Gastroesophageal sphincter (tissue), 4 donors: ENCODE data around the gene CTIF. TPM values are rescaled to one million over a fixed set of nuclear protein-coding genes. Genes with fewer than 3 reads are reported as not detected.

Source experiments
- ATAC-seq: fragments of 150-250 bp; one replicate; pipeline ENCODE4 v1.9.1; 2016; ENCODE audit warnings: mild to moderate bottlenecking, moderate library complexity
- H3K27ac ChIP-seq, 4 donors: fragments of 200-600 bp; sonication (generic) in 3 of 4; 1 replicate in 3 of 4; 2 replicates in 1 of 4; pipeline ENCODE4 v1.5.1; 2016 to 2019
- H3K27me3 ChIP-seq: fragments of 200-600 bp; sonication (generic); one replicate; pipeline ENCODE4 v1.5.1; 2019
- H3K36me3 ChIP-seq, 2 donors: fragments of 200-600 bp; sonication (generic); one replicate each; pipeline ENCODE4 v1.5.1; 2019; ENCODE audit warnings: control low read depth in 1 of 2
- H3K4me1 ChIP-seq, 3 donors: fragments of 200-600 bp; sonication (generic); 1 replicate in 2 of 3; 2 replicates in 1 of 3; pipeline ENCODE4 v1.5.1; 2016 to 2019; ENCODE audit warnings: control low read depth in 2 of 3
- H3K4me3 ChIP-seq, 2 donors: fragments of 200-600 bp; sonication (generic); one replicate each; pipeline ENCODE4 v1.5.1; 2019; ENCODE audit warnings: mild to moderate bottlenecking in 1 of 2, moderate library complexity in 1 of 2
- H3K9me3 ChIP-seq, 3 donors: fragments of 200-600 bp; sonication (generic); one replicate each; pipeline ENCODE4 v1.5.1; 2017 to 2019; ENCODE audit warnings: control low read depth in 2 of 3
- EP300 ChIP-seq: sonication (generic); formaldehyde crosslinking; IDR thresholded peaks from one replicate; pipeline ENCODE4 v1.6.1; 2017; ENCODE audit warnings: antibody characterized with exemption, mild to moderate bottlenecking
- POLR2A ChIP-seq, 2 donors: fragments of 450-650 bp; IDR thresholded peaks; one replicate each; pipeline ENCODE4 v1.6.1; 2017; ENCODE audit warnings: antibody characterized with exemption in 2 of 2, mild to moderate bottlenecking in 2 of 2, moderate library complexity in 1 of 2
- POLR2AphosphoS5 ChIP-seq: sonication (generic); formaldehyde crosslinking; IDR thresholded peaks from one replicate; pipeline ENCODE4 v1.6.1; 2017; ENCODE audit warnings: antibody characterized with exemption
- WGBS, 2 donors: methylation state at CpG; one replicate each; pipeline ENCODE4 v1.1.5; 2018; ENCODE audit warnings: low coverage in 1 of 2; 5-methylcytosine and 5-hydroxymethylcytosine counted together
- total RNA-seq, 4 donors: library from RNA; depleted of rRNA; stranded (reverse); fragments of >200 nt; gene quantifications; one replicate each; pipeline ENCODE4 v1.1.0, GENCODE V29; 2016
- TF ChIP-seq, protein P1 (sequence below), 4 experiments: fragments of 200-600 bp in 2 of 4; fragments of 450-650 bp in 2 of 4; sonication (generic) in 1 of 4; IDR thresholded peaks; one replicate each; pipeline ENCODE4 v1.5.1; 2017 to 2019; ENCODE audit warnings: antibody characterized with exemption in 4 of 4, mild to moderate bottlenecking in 2 of 4, moderate library complexity in 2 of 4

CTIF gene
- total RNA-seq, 4 donors from 2014 or later, result 31.4 to 124 (median 78.1) TPM

DNA sequence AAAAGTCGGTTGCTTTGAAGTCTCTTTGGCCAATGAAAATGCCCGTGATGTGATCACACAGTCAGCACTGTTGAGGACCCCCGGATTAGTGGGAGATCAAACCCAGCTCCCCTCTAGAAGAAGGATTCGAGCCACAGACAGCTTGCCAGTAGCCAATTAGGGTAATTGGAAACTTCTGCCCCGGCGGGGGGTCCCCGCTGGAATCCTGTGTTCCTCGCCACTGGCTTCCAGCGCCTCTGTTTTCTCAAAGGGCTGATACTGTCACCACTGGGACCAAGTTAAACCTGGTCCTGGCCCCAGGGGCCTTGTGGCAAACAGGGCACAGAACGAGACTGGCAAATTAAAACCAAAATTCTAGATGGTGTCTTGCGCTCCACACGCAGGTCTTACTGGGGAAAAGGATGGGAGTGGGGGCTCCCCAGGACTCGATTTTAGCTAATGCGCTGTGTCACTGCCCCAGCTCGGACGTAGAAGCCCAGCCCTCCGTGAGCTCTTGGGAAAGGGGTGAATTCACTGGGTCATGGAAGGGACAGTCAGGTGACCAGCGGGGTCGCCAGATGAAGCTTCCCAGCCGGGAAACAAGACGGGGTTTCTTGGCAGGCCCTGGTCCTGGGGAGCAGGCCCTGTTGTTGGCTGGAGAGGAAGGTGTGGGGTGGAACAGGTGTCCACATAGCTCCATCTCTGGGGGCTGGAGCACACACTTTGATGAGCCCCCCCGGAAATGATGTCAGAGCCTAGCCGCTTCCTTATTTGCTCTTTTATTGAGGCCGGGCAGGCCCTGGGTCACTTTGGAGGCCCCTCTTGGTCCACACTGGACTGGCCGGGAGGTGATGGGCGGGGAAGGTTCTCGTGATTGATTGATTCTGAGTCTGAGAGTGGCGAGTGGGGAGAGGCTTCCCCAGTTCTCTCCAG is 321.7 kb downstream of the CTIF start:
- Histone ChIP-seq H3K36me3 (peaks cover 0 to 57% of the 10 kb centered on the region in 2 donors), H3K4me3 (no peak overlapping the region), H3K27ac (no peak overlapping the region), H3K9me3 (no peaks in the 10 kb centered on the region), H3K27me3 (no peaks in the 10 kb centered on the region), H3K4me1 (peaks cover 0 to 8% (median 0%) of the 10 kb centered on the region in 3 donors)
- TF ChIP-seq POLR2AphosphoS5 (no peak), POLR2A (IDR thresholded peaks at IDR 0.05) (no peak), EP300 (no peak)
- TF ChIP-seq, protein P1, sequence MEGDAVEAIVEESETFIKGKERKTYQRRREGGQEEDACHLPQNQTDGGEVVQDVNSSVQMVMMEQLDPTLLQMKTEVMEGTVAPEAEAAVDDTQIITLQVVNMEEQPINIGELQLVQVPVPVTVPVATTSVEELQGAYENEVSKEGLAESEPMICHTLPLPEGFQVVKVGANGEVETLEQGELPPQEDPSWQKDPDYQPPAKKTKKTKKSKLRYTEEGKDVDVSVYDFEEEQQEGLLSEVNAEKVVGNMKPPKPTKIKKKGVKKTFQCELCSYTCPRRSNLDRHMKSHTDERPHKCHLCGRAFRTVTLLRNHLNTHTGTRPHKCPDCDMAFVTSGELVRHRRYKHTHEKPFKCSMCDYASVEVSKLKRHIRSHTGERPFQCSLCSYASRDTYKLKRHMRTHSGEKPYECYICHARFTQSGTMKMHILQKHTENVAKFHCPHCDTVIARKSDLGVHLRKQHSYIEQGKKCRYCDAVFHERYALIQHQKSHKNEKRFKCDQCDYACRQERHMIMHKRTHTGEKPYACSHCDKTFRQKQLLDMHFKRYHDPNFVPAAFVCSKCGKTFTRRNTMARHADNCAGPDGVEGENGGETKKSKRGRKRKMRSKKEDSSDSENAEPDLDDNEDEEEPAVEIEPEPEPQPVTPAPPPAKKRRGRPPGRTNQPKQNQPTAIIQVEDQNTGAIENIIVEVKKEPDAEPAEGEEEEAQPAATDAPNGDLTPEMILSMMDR (IDR thresholded peaks at IDR 0.05), result no peak
- 83 to 100% methylated on average over 2 to 8 of the region's 28 CpGs for WGBS, 2 donors
- no peak for ATAC-seq

DNA sequence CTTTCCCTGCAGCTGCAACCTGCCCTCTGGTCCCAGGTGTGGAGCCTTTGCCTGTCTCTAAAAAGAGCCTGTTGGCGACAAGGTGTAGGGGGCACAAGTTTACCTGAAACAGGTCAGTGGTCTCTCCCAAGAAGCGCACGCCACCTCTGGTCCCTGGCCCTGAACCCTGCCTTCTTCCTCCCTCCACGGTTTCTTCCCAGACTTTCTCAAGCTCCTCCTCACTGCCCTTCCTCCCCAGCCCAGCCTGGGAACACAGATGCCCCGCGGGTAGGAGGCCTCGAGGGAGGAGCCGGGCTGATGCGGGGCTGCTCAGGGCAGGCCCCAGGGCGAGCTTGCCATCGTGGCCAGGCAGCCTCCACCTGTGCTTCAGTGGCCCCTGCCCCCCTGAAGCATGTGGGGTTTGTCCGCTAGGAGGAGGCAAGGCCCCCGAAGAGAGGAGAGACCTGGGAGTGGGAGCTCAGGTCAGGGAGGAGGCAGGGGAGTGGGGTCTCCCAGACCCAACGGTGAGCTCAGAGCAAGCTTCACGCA is 322.4 kb downstream of the CTIF start:
- Histone ChIP-seq H3K27me3 (no peaks in the 10 kb centered on the region), H3K4me1 (peaks cover 0 to 11% (median 0%) of the 10 kb centered on the region in 3 donors), H3K4me3 (no peak overlapping the region), H3K36me3 (peaks cover 0 to 55% of the 10 kb centered on the region in 2 donors), H3K27ac (peak overlapping the region in 1 of 4 donors; percentile 14), H3K9me3 (peaks cover 0 to 4% (median 0%) of the 10 kb centered on the region in 3 donors)
- WGBS, 2 donors, result 60% methylated on average over 2 of the region's 15 CpGs; no CpG with 5 or more reads in 1 of the 2 donors
- TF ChIP-seq, protein P1 (IDR thresholded peaks at IDR 0.05), result no peak
- TF ChIP-seq EP300 (no peak), POLR2AphosphoS5 (no peak), POLR2A (IDR thresholded peaks at IDR 0.05) (no peak)
- no peak for ATAC-seq

DNA sequence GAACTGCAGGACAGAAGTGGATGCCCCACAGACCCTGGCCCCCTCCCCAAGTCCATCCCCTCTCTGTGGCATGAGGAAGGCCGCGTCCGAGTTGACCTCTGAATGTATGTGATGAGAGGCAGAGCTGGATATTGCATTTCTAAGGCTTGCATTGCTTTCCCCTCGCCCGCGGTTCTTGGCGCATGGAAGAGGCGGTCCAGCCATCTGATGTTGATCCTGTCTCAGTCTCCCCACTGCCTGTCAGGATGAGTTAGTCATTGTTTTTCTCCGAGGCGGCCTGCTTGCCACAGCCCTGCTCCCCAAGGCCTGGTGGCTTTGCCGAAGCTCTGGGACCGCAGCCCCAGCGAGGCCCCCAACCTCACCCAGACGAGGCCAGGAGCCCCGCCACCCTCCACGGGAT is 323.3 kb downstream of the CTIF start:
- TF ChIP-seq POLR2AphosphoS5 (no peak), POLR2A (IDR thresholded peaks at IDR 0.05) (no peak), EP300 (no peak)
- TF ChIP-seq, protein P1 (IDR thresholded peaks at IDR 0.05), result no peak
- no peak for ATAC-seq
- WGBS, 2 donors, result 80 to 88% methylated on average over 1 to 10 of the region's 16 CpGs
- Histone ChIP-seq H3K9me3 (peaks cover 0 to 6% (median 0%) of the 10 kb centered on the region in 3 donors), H3K27me3 (no peaks in the 10 kb centered on the region), H3K36me3 (peaks cover 0 to 53% of the 10 kb centered on the region in 2 donors), H3K27ac (no peak overlapping the region), H3K4me3 (no peak overlapping the region), H3K4me1 (peaks cover 0 to 17% (median 0%) of the 10 kb centered on the region in 3 donors)

DNA sequence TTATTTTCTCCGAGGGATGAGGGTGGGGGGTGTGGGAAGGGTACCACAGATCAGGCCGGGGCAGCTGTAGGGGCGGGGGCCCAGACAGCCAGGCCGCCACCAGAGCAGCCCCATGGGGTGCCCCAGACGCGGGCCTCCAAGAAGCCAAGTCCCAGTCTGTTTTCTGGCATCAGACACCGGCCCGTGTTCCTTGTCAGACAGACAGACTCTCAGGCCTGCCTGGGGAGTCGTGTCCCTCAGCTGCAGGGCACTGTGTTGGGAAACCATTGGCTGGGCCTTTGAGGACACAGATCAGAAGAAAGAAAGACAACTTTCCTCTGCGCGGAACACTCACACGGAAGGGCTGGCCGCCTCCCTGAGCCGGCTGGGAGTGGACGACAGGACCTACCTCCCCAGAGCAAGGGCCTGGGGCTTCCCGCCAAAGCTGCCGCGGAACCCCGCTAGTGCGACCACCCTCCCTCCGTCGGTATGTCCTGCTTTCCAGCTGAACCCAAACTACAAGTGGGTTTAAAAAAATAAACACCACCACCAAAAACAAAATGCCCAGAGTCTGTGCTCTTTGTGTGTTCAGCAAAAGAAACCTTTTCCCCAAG is 323.9 kb downstream of the CTIF start:
- TF ChIP-seq POLR2AphosphoS5, result no peak
- Histone ChIP-seq H3K27ac (no peak overlapping the region), H3K4me3 (no peak overlapping the region), H3K36me3 (peaks cover 0 to 47% of the 10 kb centered on the region in 2 donors), H3K4me1 (peaks cover 0 to 17% (median 0%) of the 10 kb centered on the region in 3 donors), H3K27me3 (no peaks in the 10 kb centered on the region), H3K9me3 (peaks cover 0 to 6% (median 0%) of the 10 kb centered on the region in 3 donors)
- 40 to 79% methylated on average over 1 to 11 of the region's 22 CpGs for WGBS, 2 donors
- peak; percentile 14 for ATAC-seq

DNA sequence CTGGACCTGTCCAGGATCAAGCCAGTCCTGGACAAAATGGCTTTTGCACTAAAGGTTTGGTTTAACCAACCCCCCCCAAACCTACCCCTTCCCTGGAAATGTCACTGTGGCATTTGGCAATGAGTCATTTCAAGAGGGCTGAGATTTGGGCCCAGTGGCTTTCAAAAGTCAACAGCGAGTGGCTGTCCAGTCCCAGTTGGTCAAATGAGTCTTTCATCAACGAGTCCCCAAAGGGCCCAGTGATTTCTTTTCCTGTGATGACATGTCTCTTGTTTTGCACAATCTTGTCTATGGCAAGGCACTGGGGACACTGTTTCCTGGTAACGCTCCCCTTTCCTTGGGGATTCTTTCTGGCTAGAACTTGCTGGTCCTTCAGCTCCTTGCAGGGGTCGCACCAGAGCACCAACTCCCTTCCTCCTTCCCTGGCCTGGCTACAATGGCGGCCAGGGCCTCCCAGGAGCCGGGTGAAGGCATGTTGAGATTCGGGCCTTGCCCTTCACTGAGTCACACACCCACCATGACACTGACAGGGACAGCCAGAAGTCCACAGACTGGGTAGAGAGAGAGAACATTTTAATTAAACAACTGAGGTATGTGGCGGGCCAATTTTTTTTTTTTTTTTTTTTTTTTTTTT is 324.7 kb downstream of the CTIF start:
- Histone ChIP-seq H3K36me3 (peaks cover 0 to 43% of the 10 kb centered on the region in 2 donors), H3K9me3 (peaks cover 0 to 6% (median 0%) of the 10 kb centered on the region in 3 donors), H3K4me1 (peaks cover 0 to 17% (median 0%) of the 10 kb centered on the region in 3 donors), H3K27ac (no peak overlapping the region), H3K4me3 (no peak overlapping the region), H3K27me3 (no peaks in the 10 kb centered on the region)
- TF ChIP-seq POLR2AphosphoS5, result peak; percentile 8
- TF ChIP-seq POLR2A (IDR thresholded peaks at IDR 0.05), result no peak
- WGBS, 2 donors, result 98% methylated on average over 5 of the region's 8 CpGs; no CpG with 5 or more reads in 1 of the 2 donors
- peak; percentile 10 for ATAC-seq
